SK-N-SH (cell line): ENCODE results near the gene F2. TPM values are rescaled to one million over a fixed set of nuclear protein-coding genes. Genes with fewer than 3 reads are reported as not detected.
A peak's percentile ranks its signal among the peaks of the same experiment; 100 is the strongest.

Experiments used
- CTCF ChIA-PET: fragments of 300-600, 350-600 bp; formaldehyde crosslinking; extraction: SDS; loops from one replicate; lab custom pipeline; 2021; lab: Yijun Ruan, JAX
- POLR2A ChIA-PET: fragments of 350-600 bp; sonication (Branson Sonifier 250); formaldehyde crosslinking; extraction: SDS; loops from one replicate; lab custom pipeline; 2020; ENCODE audit warnings: antibody characterized with exemption, inconsistent platforms; lab: Yijun Ruan, JAX
- DNase-seq: peaks from one replicate; pipeline ENCODE4 v3.0.0; 2012
- H2AFZ ChIP-seq: fragments of 200-600 bp; sonication (generic); 2 replicates; pipeline ENCODE4 v1.8.1; 2016; ENCODE audit warnings: antibody characterized with exemption, mild to moderate bottlenecking, low read depth
- H3F3A ChIP-seq: fragments of 200-600 bp; sonication (generic); replicated peaks from 2 replicates; pipeline ENCODE3; 2016; ENCODE audit warnings: antibody characterized with exemption, mild to moderate bottlenecking; ENCODE audit not compliant: insufficient read depth
- H3K27ac ChIP-seq, 2 experiments: fragments of 200-500 bp in 1 of 2; fragments of 200-600 bp in 1 of 2; sonication (Bioruptor generic) in 1 of 2; sonication (generic), shearing (Covaris generic) in 1 of 2; 2 replicates each; pipeline versions ENCODE4 v1.5.1 to v1.6.1; 2014 to 2016; ENCODE audit warnings: low read depth in 2 of 2, inconsistent platforms in 1 of 2, low read length in 1 of 2, mild to moderate bottlenecking in 1 of 2, mixed read lengths in 1 of 2
- H3K27me3 ChIP-seq: fragments of 200-600 bp; sonication (generic), shearing (Covaris generic); 2 replicates; pipeline ENCODE4 v1.6.1; 2016; ENCODE audit warnings: mixed run types; ENCODE audit not compliant: insufficient read depth
- H3K36me3 ChIP-seq, 2 experiments: fragments of 200-500 bp in 1 of 2; fragments of 200-600 bp in 1 of 2; sonication (Bioruptor generic) in 1 of 2; sonication (generic) in 1 of 2; replicated peaks in 1 of 2; 2 replicates each; pipeline versions ENCODE3 to v1.5.1; 2014 to 2016; ENCODE audit warnings: low read length in 1 of 2, mild to moderate bottlenecking in 1 of 2; ENCODE audit not compliant: insufficient read depth in 2 of 2, control insufficient read depth in 1 of 2
- H3K4me1 ChIP-seq, 2 experiments: fragments of 200-500 bp in 1 of 2; fragments of 200-600 bp in 1 of 2; sonication (Bioruptor generic) in 1 of 2; sonication (generic), shearing (Covaris generic) in 1 of 2; 2 replicates each; pipeline versions ENCODE4 v1.5.1 to v1.6.1; 2014 to 2016; ENCODE audit warnings: low read depth in 1 of 2, low read length in 1 of 2, mixed run types in 1 of 2; ENCODE audit not compliant: insufficient read depth in 2 of 2, control insufficient read depth in 1 of 2
- H3K4me2 ChIP-seq: fragments of 200-600 bp; sonication (generic), shearing (Covaris generic); 2 replicates; pipeline ENCODE4 v1.6.1; 2017; ENCODE audit warnings: mixed run types
- H3K4me3 ChIP-seq, 2 experiments: fragments of 200-500 bp in 1 of 2; fragments of 200-600 bp in 1 of 2; sonication (Bioruptor generic) in 1 of 2; sonication (generic), shearing (Covaris generic) in 1 of 2; 2 replicates each; pipeline versions ENCODE4 v1.5.1 to v1.8.1; 2014 to 2016; ENCODE audit warnings: low read depth in 2 of 2, inconsistent platforms in 1 of 2, low read length in 1 of 2, mild to moderate bottlenecking in 1 of 2, mixed read lengths in 1 of 2, moderate library complexity in 1 of 2
- H3K79me2 ChIP-seq: fragments of 200-600 bp; sonication (generic); 2 replicates; pipeline ENCODE4 v1.8.1; 2017; ENCODE audit warnings: mild to moderate bottlenecking; ENCODE audit not compliant: insufficient read depth
- H3K9ac ChIP-seq: fragments of 200-600 bp; sonication (generic); 2 replicates; pipeline ENCODE4 v1.6.1; 2017; ENCODE audit warnings: mixed run types
- H3K9me2 ChIP-seq: fragments of 200-600 bp; sonication (generic); 2 replicates; pipeline ENCODE4 v1.6.1; 2017; ENCODE audit warnings: mixed run types
- H3K9me3 ChIP-seq: fragments of 200-600 bp; sonication (generic); 2 replicates; pipeline ENCODE4 v1.6.1; 2017; ENCODE audit warnings: mixed run types, mild to moderate bottlenecking, moderate library complexity
- H4K20me1 ChIP-seq: fragments of 200-600 bp; sonication (generic); 2 replicates; pipeline ENCODE4 v1.6.1; 2017; ENCODE audit warnings: mild to moderate bottlenecking, mixed run types; ENCODE audit not compliant: insufficient read depth
- CTCF ChIP-seq: fragments of 200-600 bp; sonication (generic); IDR thresholded peaks from 2 replicates; pipeline ENCODE4 v1.6.1; 2017; ENCODE audit warnings: antibody characterized with exemption, mild to moderate bottlenecking, moderate library complexity
- FOSL2 ChIP-seq: IDR thresholded peaks from 2 replicates; pipeline ENCODE4 v1.4.0; 2012; ENCODE audit warnings: low read depth, mild to moderate bottlenecking, moderate library complexity, borderline replicate concordance
- GABPA ChIP-seq: IDR thresholded peaks from 2 replicates; pipeline ENCODE4 v1.4.0; 2012; ENCODE audit warnings: low read depth, mild to moderate bottlenecking
- GATA2 ChIP-seq: sonication (generic); formaldehyde crosslinking; IDR thresholded peaks from 2 replicates; pipeline ENCODE4 v1.5.0; 2020; ENCODE audit warnings: mild to moderate bottlenecking, missing genetic modification reagents
- MEF2A ChIP-seq: IDR thresholded peaks from 2 replicates; pipeline ENCODE4 v1.4.0; 2012; ENCODE audit warnings: low read depth, borderline replicate concordance
- NFIC ChIP-seq: IDR thresholded peaks from 2 replicates; pipeline ENCODE4 v1.4.0; 2012; ENCODE audit warnings: borderline replicate concordance
- NRF1 ChIP-seq: IDR thresholded peaks from 2 replicates; pipeline ENCODE4 v1.6.1; 2012; ENCODE audit warnings: low read depth, mild to moderate bottlenecking, low read length
- POLR2AphosphoS5 ChIP-seq: IDR thresholded peaks from 2 replicates; pipeline ENCODE4 v1.6.1; 2012; ENCODE audit warnings: low read depth, low read length
- RAD21 ChIP-seq: IDR thresholded peaks from 2 replicates; pipeline ENCODE4 v1.6.1; 2012; ENCODE audit warnings: mild to moderate bottlenecking, low read length
- SIN3A ChIP-seq: IDR thresholded peaks from 2 replicates; pipeline ENCODE4 v1.6.1; 2012; ENCODE audit warnings: low read depth, mild to moderate bottlenecking, low read length, moderate library complexity, borderline replicate concordance
- SMC3 ChIP-seq: IDR thresholded peaks from 2 replicates; pipeline ENCODE4 v1.6.1; 2012; ENCODE audit warnings: low read depth, low read length, improper control_type of control experiment
- TAF1 ChIP-seq: IDR thresholded peaks from 2 replicates; pipeline ENCODE4 v1.6.1; 2012; ENCODE audit warnings: low read depth, mild to moderate bottlenecking, low read length, moderate library complexity, borderline replicate concordance
- USF1 ChIP-seq: IDR thresholded peaks from 2 replicates; pipeline ENCODE4 v1.4.0; 2012; ENCODE audit warnings: low read depth, borderline replicate concordance
- YY1 ChIP-seq: IDR thresholded peaks from 2 replicates; pipeline ENCODE4 v1.4.0; 2012; ENCODE audit warnings: low read depth, mild to moderate bottlenecking
- WGBS: methylation state at CpG from one replicate; pipeline ENCODE4 v1.1.6; 2017; ENCODE audit warnings: low lambda C conversion rate; 5-methylcytosine and 5-hydroxymethylcytosine counted together
- polyA plus RNA-seq, 3 experiments: library from polyadenylated mRNA; depleted of rRNA; stranded (reverse); fragments of >200 nt; gene quantifications; 2 replicates each; pipeline ENCODE4 v1.2.3, GENCODE V29; 2012

The F2 gene
- polyA plus RNA-seq, 1 of the 3 experiments (the other 2 are of a cell fraction), result 0.07 TPM

DNA sequence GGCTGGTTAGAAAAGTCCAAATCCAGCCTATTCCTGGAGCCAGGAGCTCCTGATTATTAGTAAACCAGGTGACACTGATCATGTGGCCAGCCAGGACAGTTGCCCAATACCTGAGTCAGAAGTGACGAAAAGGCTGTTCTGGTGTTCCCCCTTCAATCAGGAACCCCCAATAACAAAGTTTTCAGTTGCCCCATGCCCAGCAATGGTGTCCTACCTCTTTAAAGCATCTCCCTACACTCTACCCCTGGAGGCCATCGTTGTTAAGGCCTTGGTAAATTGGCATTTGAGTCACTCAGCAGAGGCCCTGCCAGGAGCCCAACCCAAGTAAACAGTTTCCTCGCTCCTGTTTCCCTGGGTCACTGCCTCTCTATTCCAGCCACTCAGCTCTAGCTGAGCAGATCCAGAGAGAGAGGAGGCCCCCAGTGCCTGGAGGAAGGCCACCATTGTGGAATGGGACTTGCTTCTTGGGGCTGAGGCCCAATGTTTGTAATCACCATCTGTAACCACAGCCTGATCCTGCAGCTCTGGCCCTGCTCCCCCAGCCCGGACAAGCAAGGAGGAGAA, 43.6 kb upstream of the F2 start:
- Histone ChIP-seq H3F3A (peaks cover 7% of the 10 kb centered on the region), H3K4me3 (no peak overlapping the region), H3K9me2 (no peaks in the 10 kb centered on the region)
- no peak for TF ChIP-seq GABPA
- TF ChIP-seq GATA2 (CRISPR knock-in tag), result no peak
- TF ChIP-seq MEF2A, result no peak
- TF ChIP-seq FOSL2, result no peak
- no peak for TF ChIP-seq NFIC
- no peak for TF ChIP-seq CTCF
- TF ChIP-seq RAD21, result no peak
- TF ChIP-seq SMC3, result no peak
- TF ChIP-seq TAF1, result no peak
- TF ChIP-seq, all 33 proteins: peak for 0
- Histone ChIP-seq H3K9me3 (no peaks in the 10 kb centered on the region), H3K27me3 (no peaks in the 10 kb centered on the region), H3K79me2 (no peaks in the 10 kb centered on the region), H3K9ac (no peak overlapping the region), H3K4me2 (no peak overlapping the region), H4K20me1 (no peaks in the 10 kb centered on the region), H3K4me1 (peaks cover 0 to 15% of the 10 kb centered on the region in 2 experiments; a peak in 1 of 4 replicates), H3K27ac (peak overlapping the region; percentile 18 to 62; a peak in 2 of 4 replicates), H3K36me3 (peaks cover 28 to 62% of the 10 kb centered on the region in 2 experiments), H2AFZ (no peak overlapping the region)
- no peak for DNase-seq
- ChIA-PET CTCF (interaction anchor here (0.6 to 1.4 kb wide), 3 partner anchors 24 to 286 kb away, joined by 3 to 5 read pairs (median 4); no protein-coding TSS in a partner anchor), POLR2A (interaction anchor here (1.5 kb wide), 1 partner anchor 15 kb away, joined by 3 read pairs; no protein-coding TSS in a partner anchor)
- 61% methylated on average over 4 of the region's 4 CpGs for WGBS

DNA sequence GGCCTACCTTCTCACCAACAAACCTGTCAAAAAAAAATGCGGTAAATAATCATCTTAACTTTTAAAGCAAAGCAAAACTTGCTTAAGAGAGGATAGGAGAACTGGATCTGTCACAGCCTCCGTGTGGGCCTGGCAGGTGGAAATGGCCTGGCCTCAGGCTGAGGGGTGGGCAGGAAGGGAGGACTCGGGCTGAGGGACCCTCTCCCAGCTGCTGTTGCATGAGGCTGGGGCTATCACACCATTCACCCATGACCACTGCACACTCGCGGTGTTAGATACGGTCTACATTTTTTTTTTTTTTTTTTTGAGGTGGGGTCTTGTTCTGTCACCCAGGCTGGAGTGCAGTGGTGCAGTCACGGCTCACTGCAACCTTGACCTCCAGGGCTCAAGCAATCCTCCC, 43.1 kb upstream of the F2 start:
- peak overlapping the region; percentile 18 to 62; a peak in 2 of 4 replicates for H3K27ac ChIP-seq

More for the DNA sequence above, 43.1 kb upstream of the F2 start:
- Histone ChIP-seq H3K4me3 (no peak overlapping the region), H2AFZ (no peak overlapping the region), H3K4me2 (no peak overlapping the region), H3F3A (peaks cover 4% of the 10 kb centered on the region), H4K20me1 (no peaks in the 10 kb centered on the region), H3K4me1 (peaks cover 0 to 15% of the 10 kb centered on the region in 2 experiments; a peak in 1 of 4 replicates), H3K27me3 (no peaks in the 10 kb centered on the region), H3K79me2 (no peaks in the 10 kb centered on the region), H3K9me2 (no peaks in the 10 kb centered on the region), H3K9ac (no peak overlapping the region), H3K36me3 (peaks cover 22 to 64% of the 10 kb centered on the region in 2 experiments), H3K9me3 (no peaks in the 10 kb centered on the region)
- ChIA-PET POLR2A (no interaction called here), CTCF (interaction anchor here (0.6 kb wide), 1 partner anchor 23 kb away, joined by 3 read pairs; no protein-coding TSS in a partner anchor)
- DNase-seq, result no peak
- 83% methylated on average over 7 of the region's 7 CpGs for WGBS
- no peak for TF ChIP-seq USF1
- TF ChIP-seq YY1, result no peak
- TF ChIP-seq NRF1, result no peak
- 0 out of 2 replicates have a peak, but pooled peaks have one; percentile 6 for TF ChIP-seq POLR2AphosphoS5
- TF ChIP-seq SIN3A, result no peak
- TF ChIP-seq TAF1, result no peak
